Activated T-helper 17 cell treated with anti-CD3 and anti-CD28 coated beads, Interleukin-2, amount 50 U/mL, for 72 hours (primary cell): ENCODE data around the gene PRKD2. TPM values are rescaled to one million over a fixed set of nuclear protein-coding genes. Genes with fewer than 3 reads are reported as not detected.
"Not testable (repeated sequence)": the region's sequence is repeated elsewhere in the genome, so short reads cannot be mapped to it uniquely, and the experiment has no call there.

Source experiments
- ATAC-seq: fragments of 150-1000 bp; cut with Tn5 transposase; replicated peaks from 2 replicates; pipeline ENCODE4 v1.10.0; 2021; ENCODE audit warnings: mild to moderate bottlenecking, moderate library complexity
- H3K27ac Mint-ChIP-seq: one replicate; pipeline ENCODE4 v1.8.0; 2022; ENCODE audit warnings: mixed read lengths
- H3K27me3 Mint-ChIP-seq: one replicate; pipeline ENCODE4 v1.8.0; 2022; ENCODE audit warnings: mixed read lengths
- H3K36me3 Mint-ChIP-seq: one replicate; pipeline ENCODE4 v1.8.0; 2022; ENCODE audit warnings: low read depth, mild to moderate bottlenecking, mixed read lengths
- H3K4me1 Mint-ChIP-seq: one replicate; pipeline ENCODE4 v1.8.0; 2022; ENCODE audit warnings: mixed read lengths
- H3K4me3 Mint-ChIP-seq: one replicate; pipeline ENCODE4 v1.8.0; 2022; ENCODE audit warnings: mild to moderate bottlenecking, mixed read lengths
- H3K9me3 Mint-ChIP-seq: one replicate; pipeline ENCODE4 v1.8.0; 2022; ENCODE audit warnings: mixed read lengths
- total RNA-seq, 2 donors: library from RNA; stranded (reverse); gene quantifications; one replicate each; pipeline ENCODE4 v1.2.3, GENCODE V29; 2022

The PRKD2 gene
- total RNA-seq, 2 donors from 2014 or later: 75.0 to 103 TPM

- Mint-ChIP-seq H3K27me3 (no peaks in the 10 kb centered on the region), H3K4me3 (no peak overlapping the region), H3K9me3 (no peaks in the 10 kb centered on the region), H3K4me1 (peaks cover 10% of the 10 kb centered on the region), H3K27ac (no peak overlapping the region), H3K36me3 (peaks cover 6% of the 10 kb centered on the region)
- ATAC-seq: no peak
Observed at GRCh38 chr19:46634656-46635218, 82.2 kb downstream of the PRKD2 start.

DNA sequence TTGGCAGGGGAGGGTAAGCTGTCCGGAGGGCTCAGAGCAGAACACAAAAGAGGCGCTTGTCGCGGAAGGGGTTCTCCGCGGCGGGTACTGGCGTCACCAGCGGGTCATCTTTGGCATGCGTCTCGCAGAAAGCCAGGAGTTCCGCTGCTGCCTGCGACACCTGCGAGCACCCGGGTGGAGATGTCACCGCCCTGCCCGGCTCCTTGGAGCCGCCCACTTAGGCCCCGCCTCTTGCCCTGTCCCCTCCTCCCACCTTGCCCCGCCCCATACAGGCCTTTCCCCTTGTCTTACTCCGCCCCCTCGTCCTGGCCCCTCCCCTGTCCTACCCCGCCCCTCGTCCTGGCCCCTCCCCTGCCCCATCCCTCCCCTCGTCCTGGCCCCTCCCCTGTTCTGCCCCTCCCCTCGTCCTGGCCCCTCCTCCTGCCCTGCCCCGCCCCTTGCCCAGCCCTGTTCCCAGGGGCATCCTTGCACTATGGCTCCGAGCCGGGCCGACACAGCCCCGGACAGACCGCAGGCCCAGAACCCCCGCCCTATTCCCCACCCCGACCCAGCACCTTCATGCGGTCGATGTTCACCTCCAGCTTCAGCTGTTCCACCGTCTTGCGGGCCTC lies 82.8 kb downstream of the PRKD2 start:
- H3K27me3 Mint-ChIP-seq: no peaks in the 10 kb centered on the region
- H3K27ac Mint-ChIP-seq: peak overlapping the region; percentile 29
- no peaks in the 10 kb centered on the region for H3K9me3 Mint-ChIP-seq
- no peak overlapping the region for H3K4me3 Mint-ChIP-seq
- ATAC-seq: peak; percentile 48
- H3K36me3 Mint-ChIP-seq: peaks cover 6% of the 10 kb centered on the region
- H3K4me1 Mint-ChIP-seq: peaks cover 10% of the 10 kb centered on the region

GRCh38 chr19:46633130-46633529 lies 83.8 kb downstream of the PRKD2 start:
- no peaks in the 10 kb centered on the region for H3K9me3 Mint-ChIP-seq
- H3K27ac Mint-ChIP-seq: peak overlapping the region; percentile 29
- H3K4me1 Mint-ChIP-seq: peaks cover 10% of the 10 kb centered on the region

DNA sequence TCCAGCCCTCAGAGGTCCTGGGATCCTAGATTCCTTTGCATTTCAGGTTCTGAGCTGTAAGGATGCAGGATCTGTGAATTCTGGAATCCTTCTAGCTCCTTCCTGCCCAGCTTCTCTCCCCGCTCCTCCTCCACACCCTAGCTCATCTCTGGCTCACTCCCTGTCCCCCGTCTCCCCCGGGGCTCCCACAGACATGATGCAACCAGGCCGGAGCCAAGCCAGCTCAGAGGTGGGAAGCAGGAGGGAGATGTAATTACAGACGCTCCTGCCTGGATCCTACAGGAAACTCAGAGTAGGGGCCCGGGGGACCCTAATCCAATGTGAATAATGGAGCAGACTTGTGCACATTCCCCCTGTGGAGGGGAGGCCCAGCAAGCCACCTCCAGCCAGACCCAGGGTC lies 85.4 kb downstream of the PRKD2 start:
- Mint-ChIP-seq H3K27ac (no peak overlapping the region), H3K9me3 (no peaks in the 10 kb centered on the region), H3K27me3 (no peaks in the 10 kb centered on the region), H3K4me1 (peaks cover 10% of the 10 kb centered on the region), H3K4me3 (no peak overlapping the region), H3K36me3 (peaks cover 6% of the 10 kb centered on the region)
- ATAC-seq: no peak

More at GRCh38 chr19:46633130-46633529, 83.8 kb downstream of the PRKD2 start:
- Mint-ChIP-seq H3K4me3 (no peak overlapping the region), H3K36me3 (peaks cover 6% of the 10 kb centered on the region), H3K27me3 (no peaks in the 10 kb centered on the region)
- no peak for ATAC-seq

GRCh38 chr19:46630586-46631205 lies 86.2 kb downstream of the PRKD2 start:
- ATAC-seq: no peak
- peaks cover 6% of the 10 kb centered on the region for H3K36me3 Mint-ChIP-seq
- H3K4me1 Mint-ChIP-seq: peaks cover 10% of the 10 kb centered on the region
- no peaks in the 10 kb centered on the region for H3K27me3 Mint-ChIP-seq
- H3K4me3 Mint-ChIP-seq: no peak overlapping the region
- H3K27ac Mint-ChIP-seq: no peak overlapping the region
- H3K9me3 Mint-ChIP-seq: no peaks in the 10 kb centered on the region

GRCh38 chr19:46629546-46630025 lies 87.3 kb downstream of the PRKD2 start:
- Mint-ChIP-seq H3K4me3 (no peak overlapping the region), H3K4me1 (peaks cover 16% of the 10 kb centered on the region), H3K27ac (no peak overlapping the region), H3K36me3 (peaks cover 6% of the 10 kb centered on the region), H3K9me3 (no peaks in the 10 kb centered on the region), H3K27me3 (peaks cover 4% of the 10 kb centered on the region)
- no peak for ATAC-seq

DNA sequence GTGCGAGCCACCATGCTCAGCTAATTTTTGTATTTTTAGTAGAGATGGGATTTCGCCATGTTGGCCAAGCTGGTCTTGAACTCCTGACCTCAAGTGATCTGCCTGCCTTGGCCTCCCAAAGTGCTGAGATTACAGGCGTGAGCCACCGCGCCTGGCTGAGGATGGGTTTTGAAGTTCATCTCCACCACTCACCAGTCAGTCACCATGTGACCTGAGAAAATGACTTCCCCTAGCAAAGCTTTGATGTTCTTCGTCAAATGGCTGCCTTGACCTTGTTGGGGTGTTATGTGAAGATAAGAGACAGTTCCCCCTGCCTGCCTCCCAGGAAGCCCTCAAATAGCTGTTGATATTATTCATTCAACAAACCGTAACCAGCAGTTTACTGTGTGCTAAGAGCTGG lies 87.9 kb downstream of the PRKD2 start:
- not testable (repeated sequence) for ATAC-seq, H3K4me3 Mint-ChIP-seq, H3K27me3 Mint-ChIP-seq, H3K36me3 Mint-ChIP-seq, H3K9me3 Mint-ChIP-seq, H3K27ac Mint-ChIP-seq
- H3K4me1 Mint-ChIP-seq: peaks cover 17% of the 10 kb centered on the region

DNA sequence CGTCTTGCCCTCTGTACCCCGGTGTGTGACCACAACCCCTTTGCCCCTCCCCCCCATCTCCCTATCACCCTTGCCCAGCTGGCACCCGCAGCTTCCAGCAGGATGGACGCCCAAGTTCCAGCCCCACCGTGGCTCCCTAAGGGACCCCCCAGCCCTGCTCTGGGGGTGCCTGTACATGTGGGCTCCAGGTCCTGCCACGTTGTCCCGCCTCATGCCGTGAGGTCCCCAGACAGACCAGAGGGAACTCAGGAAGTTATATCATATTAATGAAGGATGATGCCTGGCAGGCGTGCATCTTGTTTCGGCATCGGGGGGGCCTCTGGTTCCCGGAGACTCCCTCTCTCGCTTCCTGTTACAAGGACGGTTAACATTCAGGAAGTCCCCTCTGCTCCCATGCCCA lies 90.5 kb downstream of the PRKD2 start:
- Mint-ChIP-seq H3K27ac (no peak overlapping the region), H3K36me3 (no peaks in the 10 kb centered on the region), H3K9me3 (no peaks in the 10 kb centered on the region), H3K27me3 (peaks cover 4% of the 10 kb centered on the region), H3K4me3 (no peak overlapping the region), H3K4me1 (peaks cover 7% of the 10 kb centered on the region)
- no peak for ATAC-seq

GRCh38 chr19:46625731-46626130 lies 91.2 kb downstream of the PRKD2 start:
- Mint-ChIP-seq H3K9me3 (no peaks in the 10 kb centered on the region), H3K36me3 (no peaks in the 10 kb centered on the region), H3K27me3 (peaks cover 4% of the 10 kb centered on the region), H3K4me3 (peak overlapping the region; percentile 60), H3K4me1 (peaks cover 7% of the 10 kb centered on the region), H3K27ac (no peak overlapping the region)
- no peak for ATAC-seq

GRCh38 chr19:46624958-46625661 lies 91.8 kb downstream of the PRKD2 start, which contains the start of gene PTGIR:
Gene PTGIR (minus strand): TSS chr19:46625089. CDS start chr19:46624225, 864 bp downstream.
- H3K4me1 Mint-ChIP-seq: peaks cover 7% of the 10 kb centered on the region
- H3K4me3 Mint-ChIP-seq: peak within 1 kb of the TSS; percentile 60
- H3K27me3 Mint-ChIP-seq: peaks cover 4% of the 10 kb centered on the region
- ATAC-seq: peak; percentile 72
- H3K27ac Mint-ChIP-seq: peak within 1 kb of the TSS; percentile 58
- H3K9me3 Mint-ChIP-seq: no peaks in the 10 kb centered on the region
- H3K36me3 Mint-ChIP-seq: no peaks in the 10 kb centered on the region

Other genes with a start within 250 kb of the PRKD2 start
- gene PNMA8A, start 245.6 kb downstream of the PRKD2 start, total RNA-seq: not detected
- gene PNMA8B, start 221.2 kb downstream of the PRKD2 start, total RNA-seq: under 1 TPM in 1 of 2 donors, not detected in 1; 0.08 TPM
- gene CALM3, start 115.8 kb downstream of the PRKD2 start, total RNA-seq: 100 to 1,000 TPM; 313 to 323 TPM
- gene PTGIR, start 92.0 kb downstream of the PRKD2 start, total RNA-seq: 10 to 100 TPM in 1 of 2 donors, 1 to 10 TPM in 1; 1.3 to 12.9 TPM
- gene GNG8, start 80.9 kb downstream of the PRKD2 start, total RNA-seq: 1 to 10 TPM in 1 of 2 donors, not detected in 1; 9.6 TPM
- 1 to 10 TPM in 1 of 2 donors, under 1 TPM in 1; 0.09 to 5.4 TPM for gene DACT3, start 55.9 kb downstream of the PRKD2 start, total RNA-seq
- 10 to 100 TPM in 1 of 2 donors, 1 to 10 TPM in 1; 6.3 to 14.3 TPM for gene FKRP, start 28.9 kb upstream of the PRKD2 start, total RNA-seq
- gene STRN4, start 29.3 kb upstream of the PRKD2 start, total RNA-seq: 10 to 100 TPM; 60.7 to 69.9 TPM
- gene SLC1A5, start 71.5 kb upstream of the PRKD2 start, total RNA-seq: 100 to 1,000 TPM; 119 to 221 TPM
- 100 to 1,000 TPM in 1 of 2 donors, 10 to 100 TPM in 1; 69.7 to 137 TPM for gene AP2S1, start 133.7 kb upstream of the PRKD2 start, total RNA-seq
- gene ARHGAP35, start 143.9 kb upstream of the PRKD2 start, total RNA-seq: 10 to 100 TPM; 38.0 to 38.3 TPM